ENCODE results near the gene PROKR2.

The PROKR2 gene

DNA sequence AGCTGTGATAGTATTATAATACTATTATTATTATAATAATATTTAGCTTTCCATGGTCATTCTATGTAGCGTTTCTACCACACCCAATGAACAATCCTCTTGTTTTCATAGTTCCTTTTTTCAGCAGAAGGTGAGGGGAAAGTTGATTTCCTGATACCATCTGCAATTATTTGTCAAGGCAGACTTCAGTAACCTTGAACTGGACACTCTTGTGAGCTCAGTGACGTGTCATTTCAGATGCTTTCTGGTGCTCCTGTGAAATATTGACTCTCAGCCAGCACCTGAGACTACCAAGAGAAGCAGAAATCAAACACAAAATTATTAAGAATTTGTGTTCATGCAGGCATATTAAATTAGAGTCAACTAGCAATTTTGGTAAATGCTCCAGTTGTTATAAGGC, 46.0 kb upstream of the PROKR2 start:
- no peak for ATAC-seq

DNA sequence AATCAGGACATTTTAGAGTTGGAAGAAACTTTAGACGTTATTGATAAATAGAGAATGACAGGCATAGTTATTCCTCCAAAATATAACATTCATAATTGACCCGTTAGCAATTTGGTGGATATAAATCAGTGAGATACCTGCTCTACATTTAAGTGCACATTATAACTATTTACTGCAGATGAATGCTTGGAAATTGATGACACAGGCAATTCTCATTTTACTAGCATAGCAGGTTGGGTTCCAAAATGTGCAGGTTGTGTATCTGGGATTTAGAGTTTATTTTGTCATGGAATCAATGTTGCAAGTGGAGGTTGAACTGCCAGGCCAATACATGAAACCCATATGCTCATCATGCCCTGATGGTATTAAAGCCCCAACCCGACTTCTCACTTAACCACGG, 44.4 kb upstream of the PROKR2 start:
- TF ChIP-seq ZFP3 (CRISPR knock-in tag; IDR thresholded peaks at IDR 0.05) = no peak
- TF ChIP-seq, protein P1, sequence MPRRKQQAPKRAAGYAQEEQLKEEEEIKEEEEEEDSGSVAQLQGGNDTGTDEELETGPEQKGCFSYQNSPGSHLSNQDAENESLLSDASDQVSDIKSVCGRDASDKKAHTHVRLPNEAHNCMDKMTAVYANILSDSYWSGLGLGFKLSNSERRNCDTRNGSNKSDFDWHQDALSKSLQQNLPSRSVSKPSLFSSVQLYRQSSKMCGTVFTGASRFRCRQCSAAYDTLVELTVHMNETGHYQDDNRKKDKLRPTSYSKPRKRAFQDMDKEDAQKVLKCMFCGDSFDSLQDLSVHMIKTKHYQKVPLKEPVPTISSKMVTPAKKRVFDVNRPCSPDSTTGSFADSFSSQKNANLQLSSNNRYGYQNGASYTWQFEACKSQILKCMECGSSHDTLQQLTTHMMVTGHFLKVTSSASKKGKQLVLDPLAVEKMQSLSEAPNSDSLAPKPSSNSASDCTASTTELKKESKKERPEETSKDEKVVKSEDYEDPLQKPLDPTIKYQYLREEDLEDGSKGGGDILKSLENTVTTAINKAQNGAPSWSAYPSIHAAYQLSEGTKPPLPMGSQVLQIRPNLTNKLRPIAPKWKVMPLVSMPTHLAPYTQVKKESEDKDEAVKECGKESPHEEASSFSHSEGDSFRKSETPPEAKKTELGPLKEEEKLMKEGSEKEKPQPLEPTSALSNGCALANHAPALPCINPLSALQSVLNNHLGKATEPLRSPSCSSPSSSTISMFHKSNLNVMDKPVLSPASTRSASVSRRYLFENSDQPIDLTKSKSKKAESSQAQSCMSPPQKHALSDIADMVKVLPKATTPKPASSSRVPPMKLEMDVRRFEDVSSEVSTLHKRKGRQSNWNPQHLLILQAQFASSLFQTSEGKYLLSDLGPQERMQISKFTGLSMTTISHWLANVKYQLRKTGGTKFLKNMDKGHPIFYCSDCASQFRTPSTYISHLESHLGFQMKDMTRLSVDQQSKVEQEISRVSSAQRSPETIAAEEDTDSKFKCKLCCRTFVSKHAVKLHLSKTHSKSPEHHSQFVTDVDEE (CRISPR knock-in tag; IDR thresholded peaks at IDR 0.05) = no peak
- ATAC-seq = no peak

More for the DNA sequence above, 46.0 kb upstream of the PROKR2 start:
- TF ChIP-seq, protein P2, sequence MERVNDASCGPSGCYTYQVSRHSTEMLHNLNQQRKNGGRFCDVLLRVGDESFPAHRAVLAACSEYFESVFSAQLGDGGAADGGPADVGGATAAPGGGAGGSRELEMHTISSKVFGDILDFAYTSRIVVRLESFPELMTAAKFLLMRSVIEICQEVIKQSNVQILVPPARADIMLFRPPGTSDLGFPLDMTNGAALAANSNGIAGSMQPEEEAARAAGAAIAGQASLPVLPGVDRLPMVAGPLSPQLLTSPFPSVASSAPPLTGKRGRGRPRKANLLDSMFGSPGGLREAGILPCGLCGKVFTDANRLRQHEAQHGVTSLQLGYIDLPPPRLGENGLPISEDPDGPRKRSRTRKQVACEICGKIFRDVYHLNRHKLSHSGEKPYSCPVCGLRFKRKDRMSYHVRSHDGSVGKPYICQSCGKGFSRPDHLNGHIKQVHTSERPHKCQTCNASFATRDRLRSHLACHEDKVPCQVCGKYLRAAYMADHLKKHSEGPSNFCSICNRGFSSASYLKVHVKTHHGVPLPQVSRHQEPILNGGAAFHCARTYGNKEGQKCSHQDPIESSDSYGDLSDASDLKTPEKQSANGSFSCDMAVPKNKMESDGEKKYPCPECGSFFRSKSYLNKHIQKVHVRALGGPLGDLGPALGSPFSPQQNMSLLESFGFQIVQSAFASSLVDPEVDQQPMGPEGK (CRISPR knock-in tag; IDR thresholded peaks at IDR 0.05; ENCODE audit: borderline replicate concordance) = no peak

DNA sequence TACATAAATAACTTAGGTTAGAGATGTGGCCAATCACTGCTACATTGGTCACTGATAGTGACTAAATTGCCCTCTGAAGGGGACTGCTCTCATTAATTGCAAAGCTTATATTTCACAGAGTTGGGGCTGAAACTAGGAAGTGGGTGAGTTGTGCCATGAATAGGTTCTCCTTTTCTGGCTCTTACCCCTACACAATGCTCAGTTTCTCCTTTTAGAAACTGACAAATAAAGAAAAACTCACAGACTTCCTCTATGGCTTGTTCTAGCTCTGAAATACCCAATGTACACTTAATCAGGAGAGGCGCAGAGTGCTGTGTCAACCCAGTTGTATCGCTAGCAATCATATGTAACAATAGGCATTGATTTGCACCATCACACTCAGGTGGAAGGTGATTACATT, 41.2 kb upstream of the PROKR2 start:
- no peak for ATAC-seq
- no peak for TF ChIP-seq BACH2 (CRISPR knock-in tag; IDR thresholded peaks at IDR 0.05; ENCODE audit: borderline replicate concordance)
- no peak for TF ChIP-seq ZNF565 (CRISPR knock-in tag; conservative IDR thresholded peaks at IDR 0.05; ENCODE audit: low read depth)
- TF ChIP-seq ZFP3 (CRISPR knock-in tag; IDR thresholded peaks at IDR 0.05) = no peak
- no peak for TF ChIP-seq TOX (CRISPR knock-in tag; IDR thresholded peaks at IDR 0.05; ENCODE audit: borderline replicate concordance)
- no peak for TF ChIP-seq TCF4 (CRISPR knock-in tag; IDR thresholded peaks at IDR 0.05; ENCODE audit: borderline replicate concordance)
- TF ChIP-seq ZC3H10 (CRISPR knock-in tag; IDR thresholded peaks at IDR 0.05) = no peak
- no peak for TF ChIP-seq PPARA (CRISPR knock-in tag; IDR thresholded peaks at IDR 0.05; ENCODE audit: borderline replicate concordance)
- TF ChIP-seq GLIS3 (CRISPR knock-in tag; IDR thresholded peaks at IDR 0.05) = no peak
- TF ChIP-seq, protein P3, sequence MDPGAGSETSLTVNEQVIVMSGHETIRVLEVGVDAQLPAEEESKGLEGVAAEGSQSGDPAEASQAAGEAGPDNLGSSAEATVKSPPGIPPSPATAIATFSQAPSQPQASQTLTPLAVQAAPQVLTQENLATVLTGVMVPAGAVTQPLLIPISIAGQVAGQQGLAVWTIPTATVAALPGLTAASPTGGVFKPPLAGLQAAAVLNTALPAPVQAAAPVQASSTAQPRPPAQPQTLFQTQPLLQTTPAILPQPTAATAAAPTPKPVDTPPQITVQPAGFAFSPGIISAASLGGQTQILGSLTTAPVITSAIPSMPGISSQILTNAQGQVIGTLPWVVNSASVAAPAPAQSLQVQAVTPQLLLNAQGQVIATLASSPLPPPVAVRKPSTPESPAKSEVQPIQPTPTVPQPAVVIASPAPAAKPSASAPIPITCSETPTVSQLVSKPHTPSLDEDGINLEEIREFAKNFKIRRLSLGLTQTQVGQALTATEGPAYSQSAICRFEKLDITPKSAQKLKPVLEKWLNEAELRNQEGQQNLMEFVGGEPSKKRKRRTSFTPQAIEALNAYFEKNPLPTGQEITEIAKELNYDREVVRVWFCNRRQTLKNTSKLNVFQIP (CRISPR knock-in tag; IDR thresholded peaks at IDR 0.05; ENCODE audit: borderline replicate concordance, low read depth) = no peak
- TF ChIP-seq, protein P1 (CRISPR knock-in tag; IDR thresholded peaks at IDR 0.05) = no peak
- TF ChIP-seq ESRRG (CRISPR knock-in tag; IDR thresholded peaks at IDR 0.05) = no peak
- TF ChIP-seq CSDC2 (CRISPR knock-in tag; IDR thresholded peaks at IDR 0.05) = no peak
- TF ChIP-seq SNAI2 (CRISPR knock-in tag; IDR thresholded peaks at IDR 0.05) = no peak

DNA sequence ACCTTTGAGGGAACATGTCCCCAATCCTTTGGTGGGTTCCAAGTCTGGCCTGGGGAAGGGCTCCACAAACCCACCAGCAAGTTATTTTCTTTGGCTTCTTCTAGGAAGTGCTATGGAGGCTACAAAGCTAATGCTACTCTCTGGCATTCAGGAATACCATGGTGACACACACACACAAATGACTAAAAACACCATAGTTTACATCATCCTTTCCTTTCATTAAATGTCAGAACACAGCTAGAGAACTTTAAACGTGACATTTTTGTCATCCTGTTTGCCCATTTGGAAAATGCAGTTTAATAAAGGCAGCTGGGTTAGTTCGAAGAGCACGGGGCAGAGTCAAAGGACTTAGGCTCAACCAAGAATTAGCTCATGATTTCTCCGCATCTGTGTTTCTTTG, 40.2 kb upstream of the PROKR2 start:
- TF ChIP-seq CSDC2 (CRISPR knock-in tag; IDR thresholded peaks at IDR 0.05) (no peak), ZFP30 (CRISPR knock-in tag; IDR thresholded peaks at IDR 0.05) (no peak), ISL1 (CRISPR knock-in tag; IDR thresholded peaks at IDR 0.05) (no peak), PPARA (CRISPR knock-in tag; IDR thresholded peaks at IDR 0.05; ENCODE audit: borderline replicate concordance) (no peak)
- TF ChIP-seq, protein P4, sequence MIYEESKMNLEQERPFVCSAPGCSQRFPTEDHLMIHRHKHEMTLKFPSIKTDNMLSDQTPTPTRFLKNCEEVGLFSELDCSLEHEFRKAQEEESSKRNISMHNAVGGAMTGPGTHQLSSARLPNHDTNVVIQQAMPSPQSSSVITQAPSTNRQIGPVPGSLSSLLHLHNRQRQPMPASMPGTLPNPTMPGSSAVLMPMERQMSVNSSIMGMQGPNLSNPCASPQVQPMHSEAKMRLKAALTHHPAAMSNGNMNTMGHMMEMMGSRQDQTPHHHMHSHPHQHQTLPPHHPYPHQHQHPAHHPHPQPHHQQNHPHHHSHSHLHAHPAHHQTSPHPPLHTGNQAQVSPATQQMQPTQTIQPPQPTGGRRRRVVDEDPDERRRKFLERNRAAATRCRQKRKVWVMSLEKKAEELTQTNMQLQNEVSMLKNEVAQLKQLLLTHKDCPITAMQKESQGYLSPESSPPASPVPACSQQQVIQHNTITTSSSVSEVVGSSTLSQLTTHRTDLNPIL (CRISPR knock-in tag; IDR thresholded peaks at IDR 0.05; ENCODE audit: low read depth) = no peak
- no peak for ATAC-seq

All from SK-N-SH treated with all-trans-retinoic acid at 6 μM for 48 hours (cell line).